HAP-1 (cell line): ENCODE results near the gene C1orf21.

ENCODE experiments used
- DNase-seq, 2 experiments: peaks; one replicate each; pipeline ENCODE4 v3.0.0-alpha.2; 2016 to 2020; ENCODE audit warnings: low spot score in 2 of 2
- H3K27me3 ChIP-seq: fragments of 250-450 bp; sonication (Bioruptor Pico); 2 replicates; pipeline ENCODE4 v1.5.1; 2020; ENCODE audit warnings: low read depth, mild to moderate bottlenecking, moderate library complexity
- H3K36me3 ChIP-seq: fragments of 250-450 bp; sonication (Bioruptor Pico); replicated peaks from 2 replicates; pipeline ENCODE4 v1.5.1; 2020; ENCODE audit warnings: mild to moderate bottlenecking
- H3K4me1 ChIP-seq: fragments of 250-450 bp; sonication (Bioruptor Pico); 2 replicates; pipeline ENCODE4 v1.5.1; 2020; ENCODE audit warnings: mild to moderate bottlenecking
- H3K4me3 ChIP-seq: fragments of 250-450 bp; sonication (Bioruptor Pico); 2 replicates; pipeline ENCODE4 v1.5.1; 2020; ENCODE audit warnings: mild to moderate bottlenecking, moderate library complexity
- H3K9me3 ChIP-seq: fragments of 250-450 bp; sonication (Bioruptor Pico); 2 replicates; pipeline ENCODE4 v1.5.1; 2020; ENCODE audit warnings: mild to moderate bottlenecking, moderate library complexity
- in situ Hi-C: fragments of 300-500 bp; cut with MboI; formaldehyde crosslinking; loops from 3 replicates; pipeline ENCODE4 v1.14.3; 2020; ENCODE audit warnings: low sequenced_read_pairs, inconsistent platforms, mixed read lengths

The C1orf21 gene

GRCh38 chr1:184567637-184568036 is 180.8 kb downstream of the C1orf21 start:
- in situ Hi-C loops, result no loop called here
- Histone ChIP-seq H3K4me3 (no peak overlapping the region), H3K36me3 (no peaks in the 10 kb centered on the region), H3K9me3 (no peaks in the 10 kb centered on the region), H3K4me1 (no peaks in the 10 kb centered on the region), H3K27me3 (no peaks in the 10 kb centered on the region)
- no peak for DNase-seq

DNA sequence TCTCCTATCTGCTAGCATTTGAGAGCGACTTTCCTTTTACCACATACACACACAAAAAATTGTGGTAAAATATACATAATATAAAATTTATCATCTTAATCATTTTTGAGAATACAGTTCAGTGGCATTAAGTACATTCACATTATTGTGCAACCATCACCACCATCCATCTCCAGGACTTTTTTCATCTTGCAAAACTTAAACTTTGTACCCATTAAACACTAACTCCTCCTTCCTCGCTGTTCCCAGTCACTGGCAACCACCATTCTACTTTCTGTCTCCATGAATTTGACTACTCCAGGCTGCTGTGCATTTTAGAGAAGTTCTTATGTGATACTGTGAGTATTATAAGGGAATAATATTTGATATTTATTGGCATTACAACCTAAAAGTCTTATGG is 181.3 kb downstream of the C1orf21 start:
- Histone ChIP-seq H3K4me3 (no peak overlapping the region), H3K36me3 (no peaks in the 10 kb centered on the region), H3K4me1 (no peaks in the 10 kb centered on the region), H3K27me3 (no peaks in the 10 kb centered on the region), H3K9me3 (no peaks in the 10 kb centered on the region)
- in situ Hi-C loops, result no loop called here
- DNase-seq, result no peak

DNA sequence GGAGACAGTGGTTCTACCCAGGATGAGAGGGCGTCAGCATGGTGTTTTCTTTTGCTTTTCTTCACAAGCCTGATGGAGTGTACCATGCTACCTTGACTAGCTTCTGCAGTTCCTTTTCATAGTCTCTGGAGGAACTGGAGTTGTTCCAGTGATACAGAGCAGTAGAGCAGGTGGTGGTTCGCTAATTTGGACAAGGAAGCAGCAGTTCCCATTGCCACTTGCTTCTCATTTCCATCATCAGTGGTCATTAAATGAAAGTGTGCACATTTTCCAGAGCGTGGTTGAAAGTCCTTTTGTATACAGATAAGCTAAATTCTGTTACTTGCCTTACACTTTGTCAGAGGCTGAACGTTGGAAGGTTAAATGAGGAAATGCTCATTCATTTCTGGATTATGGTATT is 182.3 kb downstream of the C1orf21 start:
- DNase-seq, result no peak
- Histone ChIP-seq H3K9me3 (no peaks in the 10 kb centered on the region), H3K36me3 (no peaks in the 10 kb centered on the region), H3K4me3 (no peak overlapping the region), H3K4me1 (no peaks in the 10 kb centered on the region), H3K27me3 (no peaks in the 10 kb centered on the region)
- in situ Hi-C loops, result no loop called here

DNA sequence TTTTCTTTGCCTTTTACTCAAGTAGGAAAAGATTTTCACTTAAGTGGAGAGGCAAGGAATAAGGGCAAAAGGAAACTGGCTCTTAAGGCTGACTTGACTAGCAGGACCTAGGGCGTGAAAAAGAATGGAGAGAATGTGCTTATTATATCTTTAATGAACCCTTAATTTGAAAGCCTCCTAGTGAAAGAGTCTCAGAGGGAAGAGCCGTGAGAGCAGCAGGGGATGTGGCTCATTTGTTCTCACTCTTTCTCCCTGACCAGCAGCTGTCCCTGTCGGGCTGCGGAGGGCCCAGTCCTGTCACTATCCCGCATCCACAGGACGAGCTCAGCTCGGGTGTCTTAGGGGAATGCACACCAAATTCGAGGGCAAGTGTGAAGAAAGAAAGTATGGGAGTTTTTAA is 187.8 kb downstream of the C1orf21 start:
- Histone ChIP-seq H3K4me3 (no peak overlapping the region), H3K27me3 (no peaks in the 10 kb centered on the region), H3K9me3 (no peaks in the 10 kb centered on the region), H3K36me3 (no peaks in the 10 kb centered on the region), H3K4me1 (no peaks in the 10 kb centered on the region)
- DNase-seq, result no peak
- in situ Hi-C loops, result no loop called here

GRCh38 chr1:184576822-184577221 is 190.0 kb downstream of the C1orf21 start:
- no peaks in the 10 kb centered on the region for H3K27me3 ChIP-seq
- in situ Hi-C loops, result no loop called here
- H3K4me1 ChIP-seq, result no peaks in the 10 kb centered on the region
- H3K9me3 ChIP-seq, result no peaks in the 10 kb centered on the region
- no peak overlapping the region for H3K4me3 ChIP-seq
- no peaks in the 10 kb centered on the region for H3K36me3 ChIP-seq
- DNase-seq, result no peak

- in situ Hi-C loops, result no loop called here
- no peaks in the 10 kb centered on the region for H3K27me3 ChIP-seq
- H3K9me3 ChIP-seq, result no peaks in the 10 kb centered on the region
- no peak overlapping the region for H3K4me3 ChIP-seq
- no peak for DNase-seq
- H3K4me1 ChIP-seq, result no peaks in the 10 kb centered on the region
- H3K36me3 ChIP-seq, result no peaks in the 10 kb centered on the region
Observed at GRCh38 chr1:184577319-184577718, 190.5 kb downstream of the C1orf21 start.

DNA sequence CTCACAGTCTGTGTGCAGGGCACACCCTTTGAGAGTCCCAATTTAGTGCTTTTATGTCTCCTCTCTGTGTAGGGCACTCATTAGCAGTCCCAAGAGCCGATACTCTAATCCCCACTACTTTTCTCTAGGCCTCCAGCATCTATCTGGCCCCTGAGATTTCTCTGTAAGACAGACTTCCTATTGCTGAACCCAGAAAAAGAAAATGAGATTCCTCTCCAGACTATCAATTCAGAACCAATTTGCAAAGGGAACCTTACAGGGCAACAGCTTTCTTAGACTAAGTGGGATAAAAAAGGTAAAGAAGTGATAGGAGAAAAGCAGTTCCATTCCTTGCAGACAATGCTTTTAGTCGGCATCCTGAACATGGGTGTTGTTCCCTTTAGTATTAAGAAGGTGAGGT is 195.6 kb downstream of the C1orf21 start:
- H3K36me3 ChIP-seq, result no peaks in the 10 kb centered on the region
- in situ Hi-C loops, result no loop called here

DNA sequence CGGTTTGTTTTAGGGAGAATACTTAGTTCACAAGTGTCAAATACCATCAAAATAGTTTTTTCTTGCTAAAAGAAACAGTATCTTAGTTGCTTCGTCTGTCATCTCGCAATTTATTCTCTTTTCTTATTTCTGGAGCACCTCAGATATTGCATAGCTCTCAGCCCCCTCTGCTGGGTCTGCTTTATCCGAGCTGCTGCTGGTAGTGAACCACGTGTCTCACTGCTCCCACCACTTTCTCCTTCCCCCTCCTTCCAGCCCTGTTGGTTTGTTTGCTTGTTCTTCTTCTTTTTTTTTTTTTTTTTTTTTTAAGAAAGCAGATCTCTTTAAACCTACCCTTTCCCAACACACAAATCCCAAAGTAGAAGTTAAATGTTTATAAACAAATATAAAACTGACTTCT is 197.0 kb downstream of the C1orf21 start:
- no peak for DNase-seq
- in situ Hi-C loops, result no loop called here

More for the DNA sequence above, 195.6 kb downstream of the C1orf21 start:
- Histone ChIP-seq H3K4me3 (no peak overlapping the region), H3K27me3 (no peaks in the 10 kb centered on the region), H3K9me3 (no peaks in the 10 kb centered on the region), H3K4me1 (no peaks in the 10 kb centered on the region)
- no peak for DNase-seq

DNA sequence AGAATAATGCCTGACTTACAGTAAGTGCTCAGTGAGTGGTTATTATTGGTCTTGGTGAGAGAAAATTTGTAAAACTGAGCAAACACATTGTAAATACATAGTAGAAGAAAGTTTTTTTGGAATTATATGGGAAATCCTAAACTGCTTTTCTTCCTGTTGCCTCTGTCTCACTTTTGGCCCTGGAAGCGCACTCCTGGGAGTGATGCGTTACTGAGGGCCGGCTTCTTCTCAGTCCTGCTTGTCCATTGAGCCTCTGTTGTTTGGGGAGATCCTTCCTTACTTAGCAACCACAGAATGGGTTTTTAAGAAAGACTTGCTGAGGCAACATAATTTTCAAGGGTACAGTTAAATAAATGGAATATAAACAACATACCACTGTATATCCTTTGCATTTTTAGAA is 201.9 kb downstream of the C1orf21 start:
- Histone ChIP-seq H3K36me3 (no peaks in the 10 kb centered on the region), H3K4me1 (no peaks in the 10 kb centered on the region), H3K4me3 (no peak overlapping the region), H3K27me3 (no peaks in the 10 kb centered on the region), H3K9me3 (no peaks in the 10 kb centered on the region)
- no peak for DNase-seq
- in situ Hi-C loops, result no loop called here

More for the DNA sequence above, 197.0 kb downstream of the C1orf21 start:
- H3K4me1 ChIP-seq, result no peaks in the 10 kb centered on the region
- no peak overlapping the region for H3K4me3 ChIP-seq
- H3K36me3 ChIP-seq, result no peaks in the 10 kb centered on the region
- H3K27me3 ChIP-seq, result no peaks in the 10 kb centered on the region
- no peaks in the 10 kb centered on the region for H3K9me3 ChIP-seq

- no peaks in the 10 kb centered on the region for H3K9me3 ChIP-seq
- DNase-seq, result no peak
- H3K4me3 ChIP-seq, result no peak overlapping the region
- no peaks in the 10 kb centered on the region for H3K4me1 ChIP-seq
- no peaks in the 10 kb centered on the region for H3K36me3 ChIP-seq
- H3K27me3 ChIP-seq, result no peaks in the 10 kb centered on the region
- in situ Hi-C loops, result no loop called here
Observed at GRCh38 chr1:184590163-184590750, 203.4 kb downstream of the C1orf21 start.

GRCh38 chr1:184593597-184593996 is 206.8 kb downstream of the C1orf21 start:
- DNase-seq, result no peak
- no peaks in the 10 kb centered on the region for H3K36me3 ChIP-seq
- H3K4me3 ChIP-seq, result no peak overlapping the region
- no peaks in the 10 kb centered on the region for H3K9me3 ChIP-seq
- no peaks in the 10 kb centered on the region for H3K27me3 ChIP-seq
- no peaks in the 10 kb centered on the region for H3K4me1 ChIP-seq
- in situ Hi-C loops, result no loop called here

- Histone ChIP-seq H3K36me3 (no peaks in the 10 kb centered on the region), H3K9me3 (no peaks in the 10 kb centered on the region), H3K4me3 (no peak overlapping the region), H3K27me3 (no peaks in the 10 kb centered on the region), H3K4me1 (no peaks in the 10 kb centered on the region; the same call in 1 of the 2 replicates)
- in situ Hi-C loops, result no loop called here
- DNase-seq, result no peak
Observed at GRCh38 chr1:184595596-184595995, 208.8 kb downstream of the C1orf21 start.

DNA sequence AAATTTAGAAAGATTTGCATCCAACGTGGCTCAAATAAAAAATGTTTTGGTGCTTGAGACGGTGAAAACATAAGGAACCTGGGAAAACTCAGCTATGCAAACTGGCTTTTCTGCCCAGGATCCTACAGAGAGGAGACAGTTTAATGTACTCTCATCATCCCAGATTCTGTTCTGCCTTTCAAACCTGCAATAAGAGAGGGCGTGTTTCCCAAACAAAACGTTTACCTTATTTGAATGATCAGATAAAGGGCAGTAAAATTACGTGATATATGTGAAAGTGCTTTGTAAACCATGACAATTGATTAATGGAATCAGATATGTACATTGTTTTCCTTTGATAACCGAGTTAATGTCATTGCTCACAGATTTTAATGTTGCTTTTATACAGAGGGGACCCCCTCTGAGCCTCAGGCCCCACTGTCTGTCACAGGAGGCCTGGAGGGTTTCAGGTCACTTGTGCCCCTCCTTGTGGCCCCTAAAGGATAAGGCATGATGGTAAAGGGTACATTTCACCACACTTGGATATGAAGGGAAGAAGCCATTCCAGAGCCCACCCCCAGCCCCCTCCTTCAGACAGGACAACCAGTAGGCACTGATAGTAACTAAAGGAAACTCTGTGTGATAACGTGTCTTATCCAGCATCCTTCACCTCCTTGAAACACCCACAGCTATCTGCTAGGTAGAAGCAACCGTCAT is 210.3 kb downstream of the C1orf21 start:
- Histone ChIP-seq H3K27me3 (no peaks in the 10 kb centered on the region), H3K9me3 (no peaks in the 10 kb centered on the region), H3K4me1 (peaks cover 3% of the 10 kb centered on the region; the same call in 1 of the 2 replicates), H3K4me3 (no peak overlapping the region), H3K36me3 (no peaks in the 10 kb centered on the region)
- DNase-seq, result no peak
- in situ Hi-C loops, result no loop called here

DNA sequence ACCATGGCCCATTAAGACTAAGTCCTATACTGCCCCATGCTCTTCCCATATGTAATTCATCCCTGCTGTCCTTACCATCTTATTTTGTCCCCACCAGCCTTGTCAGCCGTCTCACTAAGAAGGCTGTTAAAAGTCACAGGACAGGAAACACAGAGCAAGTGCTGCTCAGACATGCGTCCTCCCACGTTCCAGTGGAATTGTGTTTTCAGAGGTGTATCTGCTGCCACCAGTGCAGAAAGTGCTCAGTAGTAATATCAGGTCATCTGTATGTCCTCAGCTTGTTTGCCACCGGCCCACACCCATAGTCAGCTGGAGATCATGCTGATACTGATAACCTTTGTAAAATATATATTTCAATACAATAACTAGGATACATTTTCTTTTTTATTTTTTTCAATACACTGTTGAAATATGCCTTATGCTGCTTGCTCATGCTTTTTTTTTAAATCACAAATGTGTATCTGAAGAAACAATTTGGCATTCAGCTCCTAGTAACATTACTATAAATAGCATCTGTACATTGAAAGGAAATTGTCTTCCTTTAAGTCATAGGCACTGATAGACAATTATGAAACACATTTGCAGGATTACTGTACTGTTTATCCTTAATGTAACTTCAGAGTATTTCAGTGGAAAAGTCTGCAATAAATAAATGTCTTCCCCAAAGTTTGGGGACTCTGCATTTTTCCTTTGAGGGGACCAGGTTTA is 211.0 kb downstream of the C1orf21 start:
- Histone ChIP-seq H3K27me3 (no peaks in the 10 kb centered on the region), H3K4me3 (no peak overlapping the region), H3K9me3 (no peaks in the 10 kb centered on the region), H3K4me1 (peaks cover 3% of the 10 kb centered on the region; the same call in 1 of the 2 replicates), H3K36me3 (no peaks in the 10 kb centered on the region)
- DNase-seq, result no peak
- in situ Hi-C loops, result no loop called here
